Measurements from ENCODE around the gene FHAD1. TPM values are rescaled to one million over a fixed set of nuclear protein-coding genes. Genes with fewer than 3 reads are reported as not detected.

The FHAD1 gene
- total and polyA plus RNA-seq, 9 of the 15 experiments (the other 6 are each of a cell fraction or from before 2014, with no cell fraction given), result 0.32 to 2.1 (median 1.5) TPM; not detected in 1

DNA sequence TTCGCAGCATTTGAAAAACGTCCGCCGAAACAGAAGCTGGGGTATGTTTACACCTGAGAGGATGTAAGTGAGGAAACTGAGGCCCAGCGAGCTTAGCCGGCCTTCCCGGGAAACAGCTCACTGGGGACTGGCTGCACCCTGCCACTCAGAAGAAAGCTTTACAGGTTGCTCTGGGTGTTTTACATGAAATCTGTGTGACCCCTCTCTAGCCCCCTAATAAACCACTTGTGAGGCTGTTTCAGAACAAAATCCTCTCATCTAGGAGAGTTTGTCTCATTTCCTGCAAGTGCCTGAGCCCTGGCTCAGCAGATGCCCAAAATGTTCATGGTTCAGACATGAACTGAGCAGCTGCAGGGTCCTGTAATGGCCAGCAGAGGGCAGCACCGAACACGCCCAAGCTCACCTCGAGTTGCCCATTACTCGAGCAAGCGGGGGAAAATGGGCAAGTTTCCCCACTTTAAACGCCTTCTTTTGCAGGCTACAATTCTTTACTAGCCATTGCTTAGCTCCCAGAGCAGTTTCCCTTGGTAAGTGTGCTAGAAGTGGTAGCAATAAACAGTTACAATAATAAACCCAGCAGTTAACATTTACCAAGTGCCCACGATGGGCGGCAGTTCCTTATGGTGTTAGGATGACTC, 76.4 kb downstream of the FHAD1 start:
- DNase-seq (ENCODE audit: extremely low read depth in 1 of 4, low spot score in 3 of 4), result peak; percentile 73 to 89 (median 84)
- ChIA-PET CTCF (ENCODE audit: low intra/inter-chr PET ratio) (interaction anchor here (0.9 to 3.4 kb wide), 4 partner anchors 41 to 178 kb away, joined by 4 to 46 read pairs (median 8); no protein-coding TSS in a partner anchor), POLR2A (interaction anchor here (0.7 to 1.9 kb wide), 5 partner anchors 11 to 76 kb away, joined by 3 to 5 read pairs (median 4); no protein-coding TSS in a partner anchor)
- Histone ChIP-seq H3K9me1 (ENCODE audit: control insufficient read depth, insufficient read depth, low read length) (no peaks in the 10 kb centered on the region), H3K36me3 (ENCODE audit: control insufficient read depth, insufficient read depth, low read length) (no peaks in the 10 kb centered on the region), H3K9me3 (replicated peaks; ENCODE audit: control insufficient read depth, insufficient read depth, low read depth, low read length) (0 out of 2 replicates have a peak, but pooled peaks cover 3% of the 10 kb centered on the region), H4K20me1 (replicated peaks; ENCODE audit: control insufficient read depth, insufficient read depth, low read length) (0 out of 2 replicates have a peak, but pooled peaks cover 7% of the 10 kb centered on the region), H3K27ac (ENCODE audit: extremely low read depth, low read depth, low read length) (no peak overlapping the region; the same call in 2 of the 3 replicates), H2AFZ (ENCODE audit: low read depth, low read length) (peak overlapping the region; percentile 73), H3K4me3 (peak overlapping the region; percentile 24), H3K4me2 (ENCODE audit: insufficient read depth, low read length) (peak overlapping the region; percentile 77), H3K9ac (ENCODE audit: insufficient read depth in 1 of 2, low read depth in 2 of 2, low read length in 2 of 2) (peak overlapping the region; percentile 18 to 62; a peak in 3 of 4 replicates), H3K4me1 (replicated peaks in 1 of 2; ENCODE audit: control insufficient read depth in 2 of 2, insufficient read depth in 2 of 2, low read length in 2 of 2) (peaks cover 23 to 27% of the 10 kb centered on the region in 2 experiments), H3K27me3 (ENCODE audit: control insufficient read depth in 2 of 2, insufficient read depth in 2 of 2, low read length in 2 of 2) (no peaks in the 10 kb centered on the region; a peak in 2 of 5 replicates), H3K79me2 (ENCODE audit: control insufficient read depth, insufficient read depth, low read length) (no peaks in the 10 kb centered on the region)
- FAIRE-seq, result peak; percentile 92
- 6% methylated on average over 15 of the region's 15 CpGs for WGBS (ENCODE audit: insufficient coverage, low coverage, missing lambda C conversion rate)
- no TSS peak for BruUV-seq (replicated peaks)
- in situ Hi-C loops (cut with MboI), result no loop called here
- intact Hi-C loops (cut with micrococcal nuclease), result loop anchor here (1.0 to 5.0 kb wide), 5 partner anchors 41 to 418 kb away; no protein-coding TSS in a partner anchor
- peak; percentile 93 for ATAC-seq
- 0 out of 2 replicates have a peak, but pooled peaks have one; percentile 22 for TF ChIP-seq MTA3 (IDR thresholded peaks at IDR 0.05; ENCODE audit: borderline replicate concordance)
- 0 out of 2 replicates have a peak, but pooled peaks have one; percentile 1 for TF ChIP-seq FOXM1 (IDR thresholded peaks at IDR 0.05; ENCODE audit: low read depth)
- TF ChIP-seq FOXM1 (CRISPR knock-in tag; IDR thresholded peaks at IDR 0.05; ENCODE audit: low read depth), result no peak
- TF ChIP-seq HBP1 (CRISPR knock-in tag; IDR thresholded peaks at IDR 0.05), result no peak
- peak; percentile 94 for TF ChIP-seq SMC3 (conservative IDR thresholded peaks at IDR 0.05; ENCODE audit: insufficient read depth, low read depth, low read length)
- TF ChIP-seq BMI1 (IDR thresholded peaks at IDR 0.05; ENCODE audit: low read length), result no peak
- no peak for TF ChIP-seq ZNF584 (CRISPR knock-in tag; IDR thresholded peaks at IDR 0.05; ENCODE audit: low read depth)
- no peak for TF ChIP-seq NBN (IDR thresholded peaks at IDR 0.05; ENCODE audit: low read depth)
- TF ChIP-seq YY1 (IDR thresholded peaks at IDR 0.05; ENCODE audit: borderline replicate concordance in 1 of 3, control insufficient read depth in 1 of 3, extremely low read depth in 1 of 3, insufficient read depth in 3 of 3, insufficient read length in 1 of 3, insufficient replicate concordance in 2 of 3, low read depth in 1 of 3, low read length in 2 of 3), result peak in 2 of 3 experiments; percentile 14 to 17
- peak; percentile 26 for TF ChIP-seq RBM39 (optimal IDR thresholded peaks at IDR 0.05; ENCODE audit: low read depth, low read length)
- no peak for TF ChIP-seq HMG20B (CRISPR knock-in tag; IDR thresholded peaks at IDR 0.05)

Measured in K562 (cell line).